Activated naive CD8-positive, alpha-beta T cell treated with anti-CD3 and anti-CD28 coated beads, Interleukin-2, amount 10 ng/mL, durations not matched to agents 7 days and 5 days (primary cell): ENCODE results near the gene FBXW10. TPM values are rescaled to one million over a fixed set of nuclear protein-coding genes. Genes with fewer than 3 reads are reported as not detected.
"Not testable (repeated sequence)": the region's sequence is repeated elsewhere in the genome, so short reads cannot be mapped to it uniquely, and the experiment has no call there.

ENCODE experiments used
- ATAC-seq: fragments of 150-1000 bp; cut with Tn5 transposase; one replicate; pipeline ENCODE4 v1.10.0; 2021; ENCODE audit warnings: low read depth, moderate library complexity
- POLR2A ChIA-PET: fragments of 350-600 bp; sonication (Branson Sonifier 250); formaldehyde crosslinking; loops from one replicate; lab custom pipeline; 2021; ENCODE audit warnings: antibody characterized with exemption; lab: Charles Lee
- DNase-seq: peaks from one replicate; pipeline ENCODE4 v3.0.0; 2021
- H3K27ac Mint-ChIP-seq: one replicate; pipeline ENCODE4 v1.8.0; 2022; ENCODE audit warnings: mild to moderate bottlenecking, mixed read lengths
- H3K27me3 Mint-ChIP-seq: one replicate; pipeline ENCODE4 v1.8.0; 2022; ENCODE audit warnings: mild to moderate bottlenecking, moderate library complexity, mixed read lengths
- H3K36me3 Mint-ChIP-seq: one replicate; pipeline ENCODE4 v1.8.0; 2021; ENCODE audit warnings: mild to moderate bottlenecking, mixed read lengths
- H3K4me1 Mint-ChIP-seq: one replicate; pipeline ENCODE4 v1.8.0; 2021; ENCODE audit warnings: mixed read lengths
- H3K4me3 Mint-ChIP-seq: one replicate; pipeline ENCODE4 v1.8.0; 2022; ENCODE audit warnings: mild to moderate bottlenecking, moderate library complexity, mixed read lengths
- H3K9me3 Mint-ChIP-seq: one replicate; pipeline ENCODE4 v1.8.0; 2021; ENCODE audit warnings: mixed read lengths
- total RNA-seq, 2 experiments: library from RNA; stranded (reverse); gene quantifications; one replicate each; pipeline ENCODE4 v1.2.3, GENCODE V29; 2021

The FBXW10 gene, protein sequence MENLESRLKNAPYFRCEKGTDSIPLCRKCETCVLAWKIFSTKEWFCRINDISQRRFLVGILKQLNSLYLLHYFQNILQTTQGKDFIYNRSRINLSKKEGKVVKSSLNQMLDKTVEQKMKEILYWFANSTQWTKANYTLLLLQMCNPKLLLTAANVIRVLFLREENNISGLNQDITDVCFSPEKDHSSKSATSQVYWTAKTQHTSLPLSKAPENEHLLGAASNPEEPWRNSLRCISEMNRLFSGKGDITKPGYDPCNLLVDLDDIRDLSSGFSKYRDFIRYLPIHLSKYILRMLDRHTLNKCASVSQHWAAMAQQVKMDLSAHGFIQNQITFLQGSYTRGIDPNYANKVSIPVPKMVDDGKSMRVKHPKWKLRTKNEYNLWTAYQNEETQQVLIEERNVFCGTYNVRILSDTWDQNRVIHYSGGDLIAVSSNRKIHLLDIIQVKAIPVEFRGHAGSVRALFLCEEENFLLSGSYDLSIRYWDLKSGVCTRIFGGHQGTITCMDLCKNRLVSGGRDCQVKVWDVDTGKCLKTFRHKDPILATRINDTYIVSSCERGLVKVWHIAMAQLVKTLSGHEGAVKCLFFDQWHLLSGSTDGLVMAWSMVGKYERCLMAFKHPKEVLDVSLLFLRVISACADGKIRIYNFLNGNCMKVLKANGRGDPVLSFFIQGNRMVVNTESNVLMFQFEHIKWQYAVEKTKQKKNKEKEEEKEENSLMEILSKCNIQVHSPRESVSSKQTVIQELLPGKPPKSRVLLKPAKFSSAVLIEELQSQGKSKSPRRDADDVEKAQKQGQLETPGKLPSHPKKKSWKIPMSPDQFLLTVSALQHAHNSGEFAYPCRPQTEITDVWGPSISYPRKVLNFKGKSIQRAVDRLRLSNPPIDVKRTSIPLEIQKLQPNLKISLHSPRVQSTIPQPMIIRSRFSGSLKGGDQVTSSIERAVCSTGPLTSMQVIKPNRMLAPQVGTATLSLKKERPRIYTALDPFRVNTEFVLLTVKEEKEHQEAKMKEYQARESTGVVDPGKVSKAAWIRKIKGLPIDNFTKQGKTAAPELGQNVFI
- total RNA-seq, result not detected

DNA sequence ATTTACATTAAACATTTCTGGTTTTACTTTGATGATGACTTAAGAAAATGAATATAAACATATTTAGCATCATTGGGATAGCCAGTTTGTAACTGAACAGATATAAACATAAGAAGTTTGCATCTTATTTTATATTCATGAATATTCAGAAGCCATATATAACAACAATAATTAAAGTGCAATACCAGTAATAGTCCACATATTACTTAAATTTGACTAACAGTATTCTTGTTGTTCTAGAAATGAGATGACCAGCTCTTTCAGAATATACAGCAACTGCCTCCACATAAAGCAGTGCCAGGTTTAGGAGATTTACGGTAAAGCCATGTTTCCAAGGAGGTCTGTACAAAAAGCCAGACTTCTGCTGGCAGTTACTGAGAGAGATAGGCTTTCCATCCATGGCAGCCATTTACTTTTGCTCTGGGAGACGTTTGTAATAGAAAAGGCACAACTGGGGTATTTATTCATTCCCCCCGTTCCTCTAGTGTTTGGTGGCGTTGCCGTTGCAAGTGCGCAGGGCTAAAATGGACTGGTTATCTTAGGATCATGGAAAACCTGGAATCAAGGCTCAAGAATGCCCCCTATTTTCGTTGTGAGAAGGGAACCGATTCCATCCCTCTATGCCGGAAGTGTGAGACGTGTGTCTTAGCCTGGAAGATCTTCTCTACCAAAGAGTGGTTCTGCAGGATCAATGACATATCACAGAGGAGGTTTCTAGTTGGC, at the start of gene FBXW10:
Gene FBXW10, plus strand, starts transcription at position 356 of the 723 bp plus-strand sequence. Its CDS starts 191 bp downstream, at position 547.
- H3K4me1 Mint-ChIP-seq, H3K4me3 Mint-ChIP-seq, H3K27me3 Mint-ChIP-seq, DNase-seq, POLR2A ChIA-PET, H3K36me3 Mint-ChIP-seq, H3K27ac Mint-ChIP-seq, ATAC-seq, H3K9me3 Mint-ChIP-seq: not testable (repeated sequence)

DNA sequence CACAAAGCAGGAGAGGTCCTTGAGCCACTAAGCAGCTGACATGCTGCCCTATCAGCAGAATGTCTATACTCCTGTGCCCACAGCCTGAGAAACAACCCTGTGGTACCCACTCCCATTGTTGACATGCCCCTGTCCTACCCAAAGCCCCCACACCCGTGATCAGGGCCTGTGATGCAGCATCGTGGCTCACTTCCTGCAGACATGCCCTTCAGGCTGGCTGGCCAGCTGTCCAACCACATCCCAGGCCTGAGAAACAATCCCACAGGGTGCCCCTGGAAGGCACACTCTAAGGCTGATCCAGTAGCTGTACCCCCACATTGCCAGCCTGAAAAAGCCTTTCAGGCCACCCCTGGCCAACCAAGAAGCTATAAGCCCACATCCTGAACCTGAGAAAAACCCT, 48.7 kb upstream of the FBXW10 start:
- H3K4me3 Mint-ChIP-seq, ATAC-seq, H3K36me3 Mint-ChIP-seq, H3K27ac Mint-ChIP-seq, POLR2A ChIA-PET, DNase-seq, H3K27me3 Mint-ChIP-seq, H3K9me3 Mint-ChIP-seq: not testable (repeated sequence)
- peaks cover 10% of the 10 kb centered on the region for H3K4me1 Mint-ChIP-seq

DNA sequence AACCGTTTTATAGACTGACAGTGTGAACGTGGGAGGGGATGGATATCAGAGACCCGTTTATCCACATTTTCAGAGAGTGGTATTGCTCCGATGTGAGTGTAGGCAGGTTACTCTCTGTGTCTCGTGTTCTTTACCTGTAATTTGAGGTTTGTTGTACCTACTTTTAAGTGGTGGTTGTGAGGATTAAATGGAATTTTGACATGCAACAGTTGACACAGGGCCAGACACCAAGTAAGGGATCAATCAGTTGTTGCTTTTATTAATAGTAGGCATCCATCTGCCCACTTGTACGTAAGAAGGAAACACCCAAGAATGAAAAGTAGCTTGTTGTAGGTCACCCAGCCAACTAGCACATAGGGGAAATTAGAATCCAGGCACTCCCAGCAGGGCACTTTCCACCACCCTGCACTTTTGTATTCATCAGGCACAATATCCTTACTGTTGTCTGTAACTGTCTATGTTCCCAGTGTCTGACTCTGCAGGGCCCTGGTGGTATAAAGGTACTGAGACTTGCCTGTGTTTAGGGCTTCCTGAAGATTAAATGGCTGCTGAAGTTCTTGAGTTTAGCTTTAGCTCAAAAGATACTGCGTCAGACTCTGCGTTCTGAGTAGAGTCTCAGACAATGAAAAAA, 45.3 kb upstream of the FBXW10 start:
- not testable (repeated sequence) for DNase-seq, ATAC-seq, H3K27me3 Mint-ChIP-seq, H3K9me3 Mint-ChIP-seq, H3K36me3 Mint-ChIP-seq
- Mint-ChIP-seq H3K4me1 (peaks cover 10% of the 10 kb centered on the region), H3K4me3 (peak overlapping the region; percentile 75), H3K27ac (peak overlapping the region; percentile 35)
- POLR2A ChIA-PET, result interaction anchor here (0.6 kb wide), 1 partner anchor 194 kb away, joined by 3 read pairs; no protein-coding TSS in a partner anchor

DNA sequence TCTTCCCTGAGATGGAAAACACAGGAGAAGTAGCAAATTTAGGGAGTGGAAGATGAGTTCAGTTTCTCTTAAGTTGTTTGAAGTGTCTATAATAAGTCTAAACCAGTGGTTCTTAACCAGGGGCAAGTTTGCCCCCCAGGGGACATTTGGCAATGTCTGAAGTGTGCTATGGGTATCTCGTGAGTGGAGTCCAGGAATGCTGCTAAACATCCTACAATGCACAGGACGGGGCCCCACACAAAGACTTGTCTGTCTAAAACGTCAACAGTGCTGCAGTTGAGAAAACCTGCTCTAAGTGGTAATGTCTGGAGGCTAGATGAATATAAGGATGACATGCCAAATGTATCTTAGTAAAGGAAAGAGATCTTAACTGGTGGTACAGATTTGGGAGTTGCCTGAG, 37.9 kb upstream of the FBXW10 start:
- ATAC-seq, POLR2A ChIA-PET, DNase-seq, H3K27me3 Mint-ChIP-seq, H3K4me3 Mint-ChIP-seq, H3K27ac Mint-ChIP-seq, H3K4me1 Mint-ChIP-seq, H3K36me3 Mint-ChIP-seq, H3K9me3 Mint-ChIP-seq: not testable (repeated sequence)

DNA sequence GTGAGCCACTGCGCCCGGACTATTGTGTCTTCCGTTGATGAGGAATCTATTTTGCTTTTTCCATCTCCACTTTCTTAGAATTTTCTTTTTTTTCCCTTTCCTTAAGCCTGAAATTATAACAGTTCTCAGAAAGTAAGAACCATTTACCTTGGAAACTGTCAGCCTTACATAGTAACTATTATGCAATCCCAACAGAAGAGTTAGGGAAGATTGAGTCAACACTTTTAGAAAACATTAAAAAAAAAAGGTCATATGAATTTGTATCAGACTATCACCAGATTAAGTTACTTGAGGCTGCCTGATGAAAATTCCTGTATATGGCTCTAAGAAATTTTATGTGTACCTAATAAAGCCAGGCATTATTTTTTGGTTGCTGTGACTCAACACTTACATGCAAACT, 35.6 kb upstream of the FBXW10 start:
- ATAC-seq, H3K9me3 Mint-ChIP-seq, POLR2A ChIA-PET: not testable (repeated sequence)

DNA sequence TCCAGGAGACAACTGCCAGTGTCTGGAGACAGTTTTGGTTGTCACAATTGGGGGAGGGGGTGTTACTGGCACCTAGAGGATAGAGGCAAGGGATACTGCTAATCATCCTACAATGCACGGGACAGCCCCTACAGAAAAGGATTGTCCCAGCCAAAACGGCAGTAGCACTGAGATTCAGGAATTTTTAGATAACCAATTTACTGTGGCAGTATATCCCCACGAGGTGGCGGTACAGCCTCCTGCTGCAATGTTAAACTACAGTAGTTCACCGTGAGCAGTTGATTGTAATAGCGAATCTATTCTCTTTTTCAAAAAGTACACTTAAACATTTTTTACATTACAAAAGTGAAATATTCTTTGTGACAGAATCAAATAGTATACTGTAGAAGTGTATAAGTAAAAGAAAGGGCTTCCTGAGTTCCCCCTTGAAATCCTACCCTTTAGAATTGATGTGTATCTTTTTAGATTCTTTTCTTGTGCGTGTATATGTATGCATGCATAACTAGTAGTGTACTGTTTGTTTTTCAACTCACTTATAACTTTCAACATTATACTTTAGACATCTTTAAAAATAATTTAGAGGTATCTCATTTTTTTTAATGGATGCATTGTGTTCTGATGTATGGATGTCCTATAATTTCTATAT, 31.4 kb upstream of the FBXW10 start:
- H3K27ac Mint-ChIP-seq, H3K4me3 Mint-ChIP-seq, H3K27me3 Mint-ChIP-seq, POLR2A ChIA-PET, H3K9me3 Mint-ChIP-seq, H3K4me1 Mint-ChIP-seq, H3K36me3 Mint-ChIP-seq: not testable (repeated sequence)
- ATAC-seq, result peak; percentile 45
- peak; percentile 55 for DNase-seq

More for the DNA sequence above, 35.6 kb upstream of the FBXW10 start:
- H3K36me3 Mint-ChIP-seq, H3K4me3 Mint-ChIP-seq, H3K4me1 Mint-ChIP-seq, DNase-seq, H3K27me3 Mint-ChIP-seq, H3K27ac Mint-ChIP-seq: not testable (repeated sequence)

DNA sequence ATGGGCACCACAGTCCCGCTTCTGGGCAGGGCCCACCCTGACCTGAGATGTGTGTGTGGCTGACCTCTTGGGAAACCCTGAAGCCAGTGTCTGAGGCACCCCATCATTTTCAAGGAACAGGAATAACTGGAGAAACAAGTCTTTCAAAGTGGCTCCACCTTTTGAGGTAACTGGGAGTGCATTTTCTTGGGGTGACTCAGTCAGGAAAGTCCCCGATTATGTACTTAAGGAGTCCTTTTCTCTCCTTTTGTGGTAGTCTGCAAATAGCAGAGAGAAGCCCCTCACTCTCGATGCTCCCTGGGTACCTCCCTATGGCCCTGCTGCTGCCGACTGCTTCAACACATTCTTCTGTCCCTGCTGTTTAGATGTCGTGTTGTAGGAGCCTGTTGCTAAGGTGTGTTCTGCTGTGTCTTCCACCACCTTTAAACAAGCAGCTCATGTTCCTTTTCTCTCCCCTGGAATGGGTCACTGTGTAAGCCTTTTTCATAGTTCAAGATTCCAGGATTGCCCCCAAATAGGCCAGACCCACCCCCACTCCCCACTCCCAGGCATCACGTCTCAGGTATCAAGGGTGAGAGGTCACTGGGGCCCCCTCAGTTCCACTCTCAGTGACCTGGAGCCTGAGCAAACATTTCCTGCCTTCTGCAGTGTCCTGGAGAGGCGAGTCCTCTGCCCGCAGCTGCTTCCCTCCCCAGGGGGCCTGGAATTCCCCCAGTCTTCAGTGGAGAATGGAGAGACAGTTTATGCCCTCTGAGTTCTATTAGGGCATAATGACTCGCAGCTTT, 25.0 kb upstream of the FBXW10 start:
- H3K4me1 Mint-ChIP-seq, H3K4me3 Mint-ChIP-seq, DNase-seq, H3K27ac Mint-ChIP-seq, H3K9me3 Mint-ChIP-seq, H3K36me3 Mint-ChIP-seq, ATAC-seq, POLR2A ChIA-PET, H3K27me3 Mint-ChIP-seq: not testable (repeated sequence)

DNA sequence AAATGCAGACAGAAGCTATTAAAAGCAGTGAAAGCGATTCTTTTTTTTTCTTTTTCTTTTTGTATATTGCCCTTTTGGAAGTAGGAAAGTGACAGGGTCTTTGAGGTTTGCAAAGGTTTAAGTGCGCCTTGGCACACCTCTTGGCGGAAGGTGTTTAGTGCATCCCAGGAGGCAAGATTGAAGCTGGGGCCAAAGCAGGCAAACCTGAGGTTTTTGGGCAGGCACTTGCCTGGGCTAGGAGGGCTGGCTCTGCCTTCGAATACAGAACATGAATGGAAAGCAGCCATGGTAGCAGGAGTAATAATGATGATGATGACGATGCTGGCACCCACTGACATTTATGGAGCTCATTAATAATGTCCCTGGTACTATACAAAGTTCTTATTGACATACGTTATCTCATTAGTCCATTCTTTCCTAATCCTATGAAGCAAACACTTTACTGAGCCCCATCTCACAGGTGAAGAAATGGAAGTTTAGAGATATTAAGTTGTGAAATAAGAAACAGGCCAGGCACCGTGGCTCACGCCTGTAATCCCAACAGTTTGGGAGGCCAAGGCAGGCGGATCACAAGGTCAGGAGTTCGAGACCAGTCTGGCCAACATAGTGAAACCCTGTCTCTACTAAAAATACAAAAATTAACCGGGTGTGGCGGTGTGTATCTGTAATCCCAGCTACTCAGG, 24.3 kb upstream of the FBXW10 start:
- H3K27me3 Mint-ChIP-seq, H3K36me3 Mint-ChIP-seq, H3K9me3 Mint-ChIP-seq, ATAC-seq, DNase-seq, H3K27ac Mint-ChIP-seq, H3K4me1 Mint-ChIP-seq, H3K4me3 Mint-ChIP-seq, POLR2A ChIA-PET: not testable (repeated sequence)

DNA sequence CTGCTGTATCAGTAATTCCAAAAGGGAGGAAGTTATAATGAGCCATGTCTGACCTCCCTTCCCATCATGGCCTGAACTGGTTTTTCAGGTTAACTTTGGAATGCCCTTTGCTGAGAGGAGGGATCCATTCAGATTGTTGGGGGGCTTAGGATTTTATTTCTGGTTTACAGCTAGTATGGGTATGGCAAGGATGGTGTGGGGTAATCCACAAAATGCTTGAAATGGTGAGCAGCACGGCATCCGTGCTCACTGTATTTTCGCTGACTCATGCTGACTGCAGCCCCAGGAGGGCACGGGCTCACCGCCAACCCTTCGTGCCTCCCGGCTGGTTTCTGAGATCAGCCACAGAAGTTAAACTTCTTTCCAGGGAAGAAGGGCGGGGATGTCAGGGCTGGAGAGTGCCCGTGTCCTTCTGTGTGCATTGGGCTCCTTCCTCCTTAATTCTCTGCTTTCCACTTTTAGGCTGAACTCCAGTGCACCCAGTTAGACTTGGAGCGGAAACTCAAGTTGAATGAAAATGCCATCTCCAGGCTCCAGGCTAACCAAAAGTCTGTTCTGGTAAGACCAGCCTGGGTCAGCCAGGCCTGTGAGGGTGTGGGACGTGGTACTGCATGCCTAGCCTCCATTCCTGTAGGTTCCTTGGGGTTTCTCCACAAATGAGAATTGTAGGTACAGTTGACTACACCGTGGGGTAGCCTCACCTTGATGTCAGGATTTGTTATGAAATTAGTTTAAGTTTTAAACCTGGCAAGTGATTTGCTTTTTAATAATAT, 21.9 kb upstream of the FBXW10 start:
- H3K27me3 Mint-ChIP-seq, H3K36me3 Mint-ChIP-seq, H3K4me3 Mint-ChIP-seq, DNase-seq, H3K4me1 Mint-ChIP-seq, H3K27ac Mint-ChIP-seq, POLR2A ChIA-PET, ATAC-seq, H3K9me3 Mint-ChIP-seq: not testable (repeated sequence)

DNA sequence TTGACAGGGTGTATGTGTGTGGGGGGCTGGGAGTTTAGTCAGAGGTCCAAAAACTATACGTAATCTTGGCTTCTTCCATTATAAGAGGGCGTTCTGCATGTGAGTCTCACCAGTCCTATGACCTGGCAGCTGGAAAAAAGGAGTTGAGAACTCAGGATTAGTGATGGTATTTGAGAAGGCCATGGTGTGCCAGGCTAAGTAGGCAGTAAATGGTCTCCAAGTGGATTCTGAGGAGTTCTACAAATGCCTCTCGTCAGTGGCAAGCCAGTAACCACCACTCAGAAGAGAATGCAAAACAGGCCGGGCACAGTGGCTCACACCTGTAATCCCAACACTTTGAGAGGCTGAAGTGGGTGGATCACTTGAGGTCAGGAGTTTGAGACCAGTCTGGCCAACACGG, 21.2 kb upstream of the FBXW10 start:
- DNase-seq, POLR2A ChIA-PET, H3K36me3 Mint-ChIP-seq, ATAC-seq, H3K27ac Mint-ChIP-seq, H3K27me3 Mint-ChIP-seq, H3K9me3 Mint-ChIP-seq, H3K4me3 Mint-ChIP-seq, H3K4me1 Mint-ChIP-seq: not testable (repeated sequence)

DNA sequence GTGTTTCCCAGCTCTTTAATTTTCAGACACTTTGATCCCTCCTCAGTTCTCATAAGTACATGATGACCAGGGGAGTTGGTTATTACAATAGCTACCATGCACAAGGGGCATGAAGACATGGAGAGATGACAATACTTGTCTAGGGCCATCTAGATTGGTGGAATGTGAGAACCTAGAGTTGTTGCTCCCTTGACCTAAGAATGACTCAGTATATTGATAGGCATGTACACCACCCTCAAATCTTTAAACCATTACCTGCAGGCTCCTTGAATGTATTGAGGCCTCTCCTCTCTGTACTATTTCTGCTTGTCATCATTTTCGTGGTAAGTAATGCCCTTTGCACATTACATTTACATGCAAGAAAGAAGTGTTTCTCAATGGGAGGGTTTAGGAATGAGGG, 20.3 kb upstream of the FBXW10 start:
- POLR2A ChIA-PET, H3K36me3 Mint-ChIP-seq, H3K4me3 Mint-ChIP-seq, H3K4me1 Mint-ChIP-seq, H3K27ac Mint-ChIP-seq, H3K27me3 Mint-ChIP-seq, H3K9me3 Mint-ChIP-seq, ATAC-seq, DNase-seq: not testable (repeated sequence)
